GM10248 (cell line): ENCODE measurements around the gene MSH5.
A peak's percentile ranks its signal among the peaks of the same experiment; 100 is the strongest.
"Not testable (repeated sequence)": the region's sequence is repeated elsewhere in the genome, so short reads cannot be mapped to it uniquely, and the experiment has no call there.

Experiments
- CTCF ChIA-PET: fragments of 300-600 bp; sonication (Branson Sonifier 250); formaldehyde crosslinking; extraction: SDS; loops from one replicate; lab custom pipeline; 2021; ENCODE audit warnings: antibody characterized with exemption; lab: Yijun Ruan, JAX
- POLR2A ChIA-PET: fragments of 350-650 bp; sonication (Branson Sonifier 250); formaldehyde crosslinking; extraction: SDS; loops from one replicate; lab custom pipeline; 2020; ENCODE audit warnings: antibody characterized with exemption; lab: Yijun Ruan, JAX
- DNase-seq: peaks from one replicate; pipeline ENCODE4 v3.0.0; 2012; ENCODE audit errors: extremely low spot score
- TF ChIP-seq, protein P1 (sequence below): IDR thresholded peaks from 2 replicates; pipeline ENCODE4 v1.5.1; 2012; ENCODE audit warnings: mild to moderate bottlenecking, low read depth; ENCODE audit errors: extremely low read depth, missing control alignments, control extremely low read depth

Gene MSH5

DNA sequence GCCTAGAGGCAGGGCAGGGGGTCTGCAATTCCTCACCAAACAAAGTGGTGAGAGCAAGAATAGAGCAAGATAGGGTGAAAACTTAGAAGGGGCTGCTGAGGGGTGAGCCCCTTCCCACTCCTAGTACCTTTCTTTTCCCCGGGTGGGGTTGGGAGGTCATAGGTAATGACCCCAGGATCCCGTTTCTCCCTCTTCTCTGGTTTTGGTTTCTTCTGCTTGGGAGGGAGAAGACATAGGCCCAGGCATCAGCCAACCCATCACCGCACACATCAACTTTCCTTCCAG is 52.2 kb downstream of the MSH5 start:
- DNase-seq: no peak
- POLR2A ChIA-PET: interaction anchor here (1.2 kb wide), 1 partner anchor 15 kb away, joined by 3 read pairs; the partner anchor contains the start of gene LSM2
- CTCF ChIA-PET: interaction anchor here (0.7 to 1.9 kb wide), 7 partner anchors 15 to 108 kb away, joined by 3 to 10 read pairs (median 4); partner anchors contain the start of genes LSM2 and MSH5
- TF ChIP-seq, protein P1, sequence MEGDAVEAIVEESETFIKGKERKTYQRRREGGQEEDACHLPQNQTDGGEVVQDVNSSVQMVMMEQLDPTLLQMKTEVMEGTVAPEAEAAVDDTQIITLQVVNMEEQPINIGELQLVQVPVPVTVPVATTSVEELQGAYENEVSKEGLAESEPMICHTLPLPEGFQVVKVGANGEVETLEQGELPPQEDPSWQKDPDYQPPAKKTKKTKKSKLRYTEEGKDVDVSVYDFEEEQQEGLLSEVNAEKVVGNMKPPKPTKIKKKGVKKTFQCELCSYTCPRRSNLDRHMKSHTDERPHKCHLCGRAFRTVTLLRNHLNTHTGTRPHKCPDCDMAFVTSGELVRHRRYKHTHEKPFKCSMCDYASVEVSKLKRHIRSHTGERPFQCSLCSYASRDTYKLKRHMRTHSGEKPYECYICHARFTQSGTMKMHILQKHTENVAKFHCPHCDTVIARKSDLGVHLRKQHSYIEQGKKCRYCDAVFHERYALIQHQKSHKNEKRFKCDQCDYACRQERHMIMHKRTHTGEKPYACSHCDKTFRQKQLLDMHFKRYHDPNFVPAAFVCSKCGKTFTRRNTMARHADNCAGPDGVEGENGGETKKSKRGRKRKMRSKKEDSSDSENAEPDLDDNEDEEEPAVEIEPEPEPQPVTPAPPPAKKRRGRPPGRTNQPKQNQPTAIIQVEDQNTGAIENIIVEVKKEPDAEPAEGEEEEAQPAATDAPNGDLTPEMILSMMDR: no peak

DNA sequence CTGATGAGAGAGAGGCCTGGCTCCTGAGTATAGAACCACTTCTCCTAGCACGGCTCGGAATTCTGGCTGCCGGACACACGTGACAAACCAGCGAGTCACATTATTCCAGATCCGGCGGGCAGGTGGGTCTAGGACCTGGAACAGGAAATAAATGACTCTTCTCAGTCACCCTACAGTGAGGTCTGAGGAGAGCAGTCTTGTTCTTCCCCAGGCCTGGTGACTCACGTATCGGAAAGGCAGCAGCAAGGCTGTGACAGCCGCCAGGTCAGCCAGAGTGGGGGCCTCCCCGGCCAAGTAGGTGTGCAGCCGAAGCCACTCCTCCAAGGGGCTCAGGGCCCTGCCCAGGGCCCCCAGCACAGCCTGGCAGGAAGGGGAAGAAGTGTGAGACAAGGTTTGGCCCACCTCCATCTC is 53.0 kb downstream of the MSH5 start:
- ChIA-PET POLR2A (no interaction called here), CTCF (interaction anchor here (0.7 to 1.9 kb wide), 3 partner anchors 14 to 63 kb away, joined by 3 to 10 read pairs (median 4); partner anchors contain the start of genes DDAH2, LSM2 and MSH5)
- peak; percentile 20 for DNase-seq
- TF ChIP-seq, protein P1: no peak

DNA sequence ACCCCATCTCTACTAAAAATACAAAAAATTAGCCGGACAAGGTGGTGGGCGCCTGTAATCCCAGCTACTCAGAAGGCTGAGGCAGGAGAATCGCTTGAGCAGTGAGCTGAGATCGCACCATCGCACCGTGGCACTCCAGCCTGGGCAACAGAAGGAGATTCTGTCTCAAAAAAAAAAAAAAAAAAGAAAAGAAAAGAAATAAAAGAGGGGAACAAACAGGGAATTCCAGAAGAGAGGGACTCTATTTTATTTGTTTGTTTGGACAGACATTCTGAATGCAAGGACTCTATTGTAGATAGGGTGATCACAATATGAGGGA is 54.1 kb downstream of the MSH5 start:
- ChIA-PET POLR2A (interaction anchor here (1.4 kb wide), 1 partner anchor 34 kb away, joined by 4 read pairs; the partner anchor contains the start of gene HSPA1B), CTCF (interaction anchor here (1.2 to 2.7 kb wide), 3 partner anchors 9 to 64 kb away, joined by 4 to 13 read pairs (median 4); partner anchors contain the start of gene DDAH2)
- DNase-seq: not testable (repeated sequence)

DNA sequence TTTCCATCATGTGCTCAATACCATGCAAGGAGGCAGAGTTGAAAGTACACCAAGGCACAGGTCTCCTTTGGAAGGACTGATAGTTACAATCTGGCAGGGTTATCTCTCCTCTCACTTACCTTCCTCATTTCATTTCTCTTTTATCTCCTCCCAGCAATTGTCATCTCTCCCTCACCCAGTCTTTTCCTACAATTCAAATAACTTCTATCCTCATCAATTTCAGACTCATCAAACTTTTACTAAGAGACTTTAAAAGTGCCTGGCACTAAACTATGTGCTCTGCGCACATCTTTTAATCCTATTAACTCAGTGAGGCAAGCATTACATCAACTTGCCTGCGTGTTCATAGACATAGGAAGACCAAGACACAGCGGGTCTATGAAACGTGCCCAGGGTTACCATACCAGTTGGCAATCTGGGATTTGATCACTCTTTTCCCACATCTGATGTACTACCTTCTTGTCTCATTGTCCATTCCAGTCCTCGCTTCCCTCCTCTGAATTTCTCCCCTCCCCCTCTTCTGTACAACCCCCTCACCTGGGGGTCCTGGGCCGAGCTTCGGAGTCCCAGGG is 54.6 kb downstream of the MSH5 start:
- DNase-seq: peak; percentile 27
- TF ChIP-seq, protein P1: no peak
- POLR2A ChIA-PET: interaction anchor here (0.9 to 1.4 kb wide), 2 partner anchors 12 to 33 kb away, joined by 3 to 4 read pairs; partner anchors contain the start of genes HSPA1B and LSM2
- CTCF ChIA-PET: interaction anchor here (0.6 to 2.7 kb wide), 7 partner anchors 8 to 253 kb away, joined by 3 to 37 read pairs (median 3); partner anchors contain the start of genes DDX39B and LSM2

DNA sequence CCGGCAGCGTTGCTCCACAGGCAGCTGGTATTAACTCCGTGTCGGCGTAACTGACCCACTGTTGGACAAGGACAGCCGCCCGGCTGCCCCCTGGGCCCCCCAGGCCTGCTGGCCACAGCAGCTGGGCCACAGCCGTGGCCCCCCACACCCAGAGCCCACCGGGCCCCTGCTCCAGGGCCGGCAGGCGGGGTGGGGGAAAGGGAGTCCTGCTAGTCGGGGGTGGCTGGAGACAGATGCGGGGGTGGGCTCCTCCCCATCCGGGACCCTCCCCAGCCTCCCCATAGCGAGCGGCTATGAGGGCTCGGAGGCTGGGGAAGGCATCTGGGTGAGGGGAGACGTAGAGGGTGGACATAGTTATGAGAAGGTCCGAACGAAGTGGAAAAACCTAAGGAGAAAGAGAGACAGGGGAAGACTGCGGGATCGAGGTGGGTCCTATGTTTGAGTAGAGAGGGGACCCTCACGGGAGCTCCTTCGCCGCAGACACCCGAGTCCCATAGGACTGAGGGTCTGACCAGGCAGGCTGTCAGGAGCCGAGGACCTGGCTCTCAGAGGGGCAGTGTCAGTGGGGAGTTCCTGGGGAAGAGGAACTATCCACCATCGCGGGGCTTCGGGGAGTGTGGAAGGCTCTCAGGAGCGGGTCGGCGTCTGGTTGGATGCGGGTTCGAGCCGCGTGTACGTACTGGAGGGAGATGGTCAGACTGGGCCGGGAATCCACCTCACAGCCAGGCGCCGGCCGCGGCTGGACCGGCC is 55.2 kb downstream of the MSH5 start:
- ChIA-PET CTCF (interaction anchor here (0.6 to 2.7 kb wide), 16 partner anchors 9 to 254 kb away, joined by 3 to 37 read pairs (median 4); partner anchors contain the start of genes DDX39B and LSM2), POLR2A (interaction anchor here (0.7 to 1.9 kb wide), 5 partner anchors 11 to 32 kb away, joined by 3 to 14 read pairs (median 4); partner anchors contain the start of genes HSPA1B and LSM2)
- DNase-seq: peak; percentile 57
- TF ChIP-seq, protein P1: no peak

DNA sequence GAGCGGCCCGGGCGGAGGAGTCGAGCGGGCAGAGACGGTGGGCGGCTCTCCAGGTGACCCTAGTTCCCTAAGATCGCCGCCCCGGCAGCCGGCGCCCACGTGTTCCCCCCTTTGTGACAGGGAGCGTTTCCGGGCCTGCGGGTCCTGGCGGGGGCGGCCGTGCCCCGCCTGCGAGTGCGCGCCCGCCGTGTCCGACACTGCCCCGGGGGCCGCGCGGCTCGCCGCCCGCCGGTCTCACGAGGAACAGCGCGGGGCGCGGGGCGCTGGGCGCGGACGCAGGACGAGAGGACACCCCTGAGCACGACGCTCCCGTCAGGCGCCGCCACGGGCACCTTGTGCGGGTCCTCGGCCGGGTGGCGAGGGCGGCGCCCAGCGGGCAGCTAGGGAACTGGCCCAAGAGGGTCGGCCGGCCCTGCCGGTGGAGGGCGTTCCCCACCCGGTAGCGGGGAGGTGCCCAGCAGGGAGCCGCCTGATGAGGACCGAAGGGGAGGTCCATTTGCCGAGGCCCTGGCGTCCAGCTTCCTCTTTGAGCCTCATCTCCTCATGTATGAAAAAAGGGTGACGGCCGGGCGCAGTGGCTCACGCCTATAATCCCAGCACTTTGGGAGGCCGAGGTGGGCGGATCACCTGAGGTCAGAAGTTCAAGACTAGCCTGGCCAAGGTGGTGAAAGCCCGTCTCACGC is 56.0 kb downstream of the MSH5 start, which contains the start of gene VARS1:
Gene VARS1, minus strand, starts transcription at position 137 of the 683 bp plus-strand sequence. CDS start 535 bp downstream, outside the sequence.
- ChIA-PET CTCF (interaction anchor here (0.7 to 2.7 kb wide), 25 partner anchors 9 to 254 kb away, joined by 3 to 37 read pairs (median 3); partner anchors contain the start of genes ABHD16A, CLIC1, DDX39B and GPANK1), POLR2A (interaction anchor here (0.6 to 1.9 kb wide), 9 partner anchors 11 to 1592 kb away, joined by 3 to 14 read pairs (median 5); partner anchors contain the start of genes HSPA1A, HSPA1B, HSPA1L and LSM2)
- TF ChIP-seq, protein P1: peak; percentile 86
- DNase-seq: peak; percentile 97
